Measurements from ENCODE around the gene CEP57L1.
A peak's percentile ranks its signal among the peaks of the same experiment; 100 is the strongest.
"Not testable (repeated sequence)": the region's sequence is repeated elsewhere in the genome, so short reads cannot be mapped to it uniquely, and the experiment has no call there.

Gene CEP57L1

DNA sequence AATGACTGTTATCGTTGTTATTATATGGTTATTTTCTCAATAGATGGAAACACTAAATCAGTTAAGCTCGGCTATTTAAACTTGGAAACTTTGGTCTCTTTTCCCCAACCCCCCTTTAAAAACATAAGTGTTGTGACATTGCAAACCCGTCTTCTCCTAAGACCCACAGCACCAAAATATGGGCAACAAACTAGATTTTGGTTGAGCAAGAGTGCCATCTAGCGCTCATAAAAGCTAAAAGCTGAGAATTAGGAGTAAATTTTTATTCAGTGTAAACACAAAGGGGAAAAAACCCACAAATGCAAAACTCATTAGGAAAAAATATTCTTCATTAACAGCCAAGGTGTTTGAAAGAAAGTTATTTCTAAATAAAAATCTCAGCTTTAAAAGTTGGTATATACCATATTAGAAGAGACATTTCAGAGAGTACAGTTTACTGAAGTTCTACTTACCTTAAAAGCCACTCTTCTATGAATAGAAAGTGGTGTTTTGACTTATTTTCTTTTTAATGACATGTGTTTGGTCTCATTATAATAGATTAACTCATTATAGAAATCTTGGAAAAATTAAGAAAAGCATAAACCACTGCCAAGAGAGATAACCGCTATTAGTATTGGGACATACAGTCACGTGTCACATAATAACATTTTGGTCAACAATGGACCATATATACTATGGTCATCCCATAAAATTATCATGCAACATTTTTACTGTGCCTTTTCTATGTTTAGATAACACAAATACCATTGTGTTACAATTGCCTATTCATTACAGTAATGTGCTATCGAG, 21.8 kb upstream of the CEP57L1 start:
- DNase-seq (ENCODE audit: low spot score) = peak; percentile 32

DNA sequence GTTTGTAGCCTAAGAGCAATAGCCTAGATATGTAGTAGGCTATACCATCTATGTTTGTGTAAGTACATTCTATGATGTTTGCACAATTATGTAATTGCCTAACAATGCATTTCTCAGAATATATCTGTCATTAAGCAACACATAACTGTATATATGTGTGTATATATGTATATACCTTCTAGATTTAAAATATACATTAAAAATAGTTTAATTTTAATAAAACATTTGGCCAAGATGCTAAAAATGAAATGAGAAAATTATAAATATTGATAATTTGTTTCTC, 21.2 kb upstream of the CEP57L1 start:
- DNase-seq (ENCODE audit: low spot score) = no peak

DNA sequence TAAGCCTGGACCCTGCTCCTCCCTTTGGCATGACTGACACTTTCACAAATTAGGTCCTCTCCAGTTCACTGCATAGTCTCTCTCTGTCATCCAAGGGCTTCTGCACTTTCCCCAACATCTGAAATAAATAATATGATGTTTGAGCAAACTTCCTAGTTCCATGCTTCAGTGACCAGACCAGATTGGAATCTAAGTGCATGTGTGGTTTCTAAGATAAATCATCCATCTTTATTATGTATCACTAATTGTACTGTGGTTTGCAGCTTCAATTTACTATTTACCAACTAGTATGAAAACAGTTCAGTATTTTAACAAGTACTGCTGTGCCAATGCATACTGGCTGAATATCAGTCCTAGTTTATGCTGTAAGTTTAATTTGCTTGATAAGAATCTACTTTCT, 19.4 kb upstream of the CEP57L1 start:
- no peak for DNase-seq (ENCODE audit: low spot score)

DNA sequence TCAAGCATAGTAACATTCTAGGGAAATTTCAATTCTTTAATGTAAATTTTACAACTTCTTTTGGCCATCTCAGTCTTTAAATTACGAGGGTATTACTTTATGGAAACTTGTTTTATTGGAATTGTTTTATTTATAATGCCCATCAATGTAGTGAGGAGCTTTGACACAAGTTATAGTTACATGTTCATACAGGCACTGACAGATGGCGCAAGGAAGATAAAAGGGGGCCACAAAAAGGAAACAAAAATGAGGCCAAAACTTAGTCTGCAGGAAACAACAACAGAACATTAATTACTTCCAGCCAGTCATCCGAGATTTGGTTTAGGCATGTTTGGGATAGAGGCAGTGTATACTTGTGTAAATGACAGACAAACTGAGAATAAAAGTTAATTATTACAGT, 18.9 kb upstream of the CEP57L1 start:
- DNase-seq (ENCODE audit: low spot score) = no peak

DNA sequence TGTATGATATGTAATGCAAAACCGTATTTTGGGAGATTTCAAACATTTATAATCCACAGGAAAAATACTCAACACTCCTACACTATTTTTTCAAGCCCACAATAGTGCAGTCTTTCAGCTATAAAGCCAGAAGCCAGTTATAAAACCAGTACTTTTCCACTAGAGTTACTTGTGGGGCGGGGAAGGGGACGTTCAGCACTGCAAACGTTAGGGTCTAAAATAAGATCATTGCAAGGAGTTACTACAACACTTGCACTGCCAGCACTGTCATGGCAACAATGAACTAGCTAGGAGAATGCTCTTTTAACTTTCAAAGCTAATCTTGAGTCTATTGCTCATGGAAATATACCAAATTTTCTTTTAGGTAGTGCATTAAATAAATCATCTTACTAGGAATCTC, 15.3 kb upstream of the CEP57L1 start:
- no peak for DNase-seq (ENCODE audit: low spot score)

DNA sequence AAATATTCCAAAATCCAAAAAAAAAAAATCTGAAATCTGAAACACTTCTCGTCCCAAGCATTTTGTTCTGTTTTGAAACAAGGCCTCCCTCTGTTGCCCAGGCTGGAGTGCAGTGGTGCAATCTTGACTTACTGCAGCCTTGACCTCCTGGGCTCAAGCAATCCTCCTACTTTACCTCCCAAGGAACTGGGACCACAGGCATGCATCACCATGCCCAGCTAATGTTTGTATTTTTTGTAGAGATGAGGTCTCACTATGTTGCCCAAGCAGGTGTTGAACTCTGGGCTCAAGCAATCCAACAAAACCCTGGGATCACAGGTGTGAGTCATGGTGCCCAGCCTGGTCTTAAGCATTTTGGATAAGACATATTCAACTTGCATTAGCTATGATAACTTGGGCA, 14.3 kb upstream of the CEP57L1 start:
- no peak for DNase-seq (ENCODE audit: low spot score)

DNA sequence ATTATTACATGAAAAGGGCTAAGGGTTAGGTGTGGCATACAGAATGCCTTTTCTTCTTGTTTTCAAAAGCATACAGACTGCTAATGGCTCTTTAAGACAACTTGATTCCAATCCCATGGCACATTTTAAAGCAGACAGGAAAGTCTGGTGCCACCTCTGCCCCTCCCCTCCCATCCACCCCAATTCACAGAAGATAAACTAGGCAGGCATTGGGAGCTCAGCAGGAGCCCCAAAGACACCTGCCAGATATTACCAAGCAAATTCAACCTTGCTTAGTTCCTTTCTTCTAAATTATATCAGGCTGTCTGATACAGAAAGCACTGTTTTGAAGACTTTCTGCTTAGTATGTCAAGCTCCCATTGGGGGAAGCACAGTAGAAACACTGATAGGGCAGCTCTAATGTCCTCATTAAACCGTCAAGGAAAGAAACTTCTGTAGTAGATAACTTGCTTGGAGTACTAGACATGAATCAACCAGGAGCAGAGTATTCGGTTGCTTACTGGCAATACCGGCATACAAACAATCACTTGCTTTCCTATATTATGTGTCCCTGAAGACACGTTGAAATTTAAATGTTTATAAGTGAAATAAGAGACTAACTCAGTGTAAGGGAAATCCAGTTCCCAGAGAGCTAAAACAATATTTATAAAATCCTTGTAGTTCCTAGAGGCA, 13.7 kb upstream of the CEP57L1 start:
- DNase-seq (ENCODE audit: low spot score) = no peak

DNA sequence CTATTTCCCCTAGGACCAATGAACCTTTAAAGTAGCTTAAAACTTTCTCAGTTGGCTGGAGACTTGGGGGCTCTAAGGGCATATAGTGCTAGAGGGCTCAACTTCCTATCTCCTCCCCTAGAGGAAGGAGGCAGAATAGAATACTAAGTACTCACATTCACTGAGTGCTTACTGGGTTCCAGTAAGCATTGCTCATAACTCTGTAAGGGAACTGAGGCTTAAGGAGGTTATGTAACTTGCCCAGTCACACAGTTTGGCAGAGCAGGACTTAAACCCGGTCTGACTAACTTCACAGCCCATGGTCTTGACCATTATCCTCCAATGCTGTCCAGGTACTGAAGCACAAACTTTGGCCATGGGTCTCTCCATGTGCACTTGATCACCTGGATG, 13.1 kb upstream of the CEP57L1 start:
- DNase-seq (ENCODE audit: low spot score) = no peak

DNA sequence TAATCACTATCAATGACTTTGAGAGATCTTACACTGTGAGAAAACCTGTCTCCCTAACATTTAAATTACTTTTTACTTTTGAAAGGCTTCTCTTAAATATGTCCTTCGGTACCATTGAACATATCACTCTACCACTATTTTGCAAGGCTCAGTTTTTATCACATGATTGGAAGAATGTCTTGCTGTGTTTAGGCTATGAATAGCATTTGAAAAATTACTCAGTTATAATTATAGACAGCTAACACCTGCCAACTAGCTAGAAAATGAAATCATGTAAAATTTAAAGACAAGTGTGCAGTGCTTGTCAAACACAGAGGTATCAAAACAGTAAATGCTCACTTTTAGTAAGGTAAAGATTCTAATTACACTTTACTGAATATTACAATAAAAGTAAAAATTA, 11.7 kb upstream of the CEP57L1 start:
- DNase-seq (ENCODE audit: low spot score) = no peak

DNA sequence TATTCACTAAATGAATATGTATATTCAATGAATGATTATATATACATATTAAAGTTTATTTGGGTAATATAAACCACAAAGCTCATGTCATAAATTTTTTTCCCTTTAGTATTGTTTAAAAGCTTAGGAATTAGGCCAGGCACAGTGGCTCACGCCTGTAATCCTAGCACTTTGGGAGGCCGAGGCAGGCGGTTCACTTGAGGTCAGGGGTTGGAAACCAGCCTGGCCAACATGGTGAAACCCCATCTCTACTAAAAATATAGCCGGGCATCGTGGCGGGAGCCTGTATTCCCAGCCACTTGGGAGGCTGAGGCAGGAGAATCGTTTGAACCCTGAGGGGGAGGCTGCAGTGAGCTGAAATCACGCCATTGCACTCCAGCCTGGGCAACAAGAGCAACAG, 11.2 kb upstream of the CEP57L1 start:
- not testable (repeated sequence) for DNase-seq (ENCODE audit: low spot score)

DNA sequence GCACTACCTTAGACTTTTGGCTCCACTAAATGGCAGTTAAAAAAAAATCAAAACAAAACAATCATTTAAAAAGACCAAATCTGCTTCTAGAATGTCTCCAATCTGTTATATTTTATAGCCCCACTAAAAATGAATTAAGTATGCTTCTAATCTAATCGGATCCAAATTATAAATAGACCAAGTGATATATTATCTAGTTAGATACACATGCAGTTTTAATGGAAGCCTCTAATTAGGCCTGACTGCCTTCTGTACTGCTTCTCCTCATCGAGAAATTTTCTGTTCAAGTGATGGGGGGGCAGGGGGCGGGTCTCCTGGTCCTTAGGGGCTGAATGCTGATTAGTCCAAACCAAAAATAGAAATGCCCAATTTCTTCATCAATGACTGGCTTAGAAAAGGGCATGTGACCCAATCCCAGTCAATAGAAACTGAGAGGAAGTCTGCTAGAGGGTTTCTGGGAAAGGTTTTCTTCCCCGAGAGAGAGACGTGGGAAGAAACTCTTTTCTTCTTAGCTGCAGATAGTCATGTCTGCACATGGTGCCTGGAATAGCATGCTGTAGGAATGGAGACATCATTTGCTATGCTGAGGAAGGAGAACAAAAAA, 7.5 kb upstream of the CEP57L1 start:
- DNase-seq (ENCODE audit: low spot score) = no peak

DNA sequence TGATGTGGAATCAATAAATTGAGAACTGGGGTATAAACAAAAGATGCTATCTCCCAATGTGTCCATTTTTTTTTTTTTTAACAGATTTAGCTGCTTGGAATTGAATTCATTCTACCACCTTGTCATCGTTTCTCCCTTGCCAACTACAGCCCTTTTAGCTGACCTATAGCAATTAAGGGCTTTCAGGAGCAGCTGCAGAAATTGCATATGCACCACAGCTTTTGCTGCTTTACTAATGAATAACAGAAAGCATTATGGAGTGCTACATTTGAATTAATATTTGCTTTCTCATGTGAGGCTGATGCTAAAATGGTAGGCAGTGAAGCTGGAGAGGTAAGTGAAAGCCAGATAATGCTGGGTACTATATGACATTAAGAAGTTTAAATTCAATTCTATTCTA, 6.3 kb upstream of the CEP57L1 start:
- DNase-seq (ENCODE audit: low spot score) = no peak

DNA sequence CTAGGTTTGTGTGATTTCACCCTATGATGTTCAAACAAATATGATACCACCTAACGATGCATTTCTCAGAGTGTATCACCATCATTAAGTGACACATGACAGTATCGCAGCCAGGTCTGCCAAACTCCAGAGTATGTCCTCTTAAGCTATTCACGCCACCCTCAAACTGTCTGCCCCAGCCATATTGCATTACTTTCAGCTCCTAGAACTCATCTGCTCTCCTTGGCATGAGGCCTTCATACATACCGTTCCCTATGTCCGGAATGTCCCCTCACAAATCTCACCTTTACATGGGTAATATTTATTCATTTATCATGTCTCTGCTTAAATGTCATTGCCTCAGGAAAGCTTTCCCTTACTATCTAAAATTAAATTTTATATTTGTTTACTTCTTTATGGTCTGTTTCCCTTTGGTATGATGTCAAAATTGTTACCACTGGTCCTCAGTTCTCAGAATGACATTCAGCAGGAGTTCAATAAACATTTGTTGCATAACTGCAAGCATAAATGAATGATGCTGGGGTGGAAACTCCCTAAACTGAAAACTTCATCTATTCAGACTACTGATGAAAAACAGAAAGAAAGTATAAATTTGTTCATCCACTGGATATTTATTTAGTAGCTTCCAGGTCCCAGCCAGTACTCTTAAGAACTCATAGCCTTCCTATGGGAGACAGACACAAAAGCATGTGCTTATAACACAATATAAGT, 3.8 kb upstream of the CEP57L1 start:
- DNase-seq (ENCODE audit: low spot score) = no peak

DNA sequence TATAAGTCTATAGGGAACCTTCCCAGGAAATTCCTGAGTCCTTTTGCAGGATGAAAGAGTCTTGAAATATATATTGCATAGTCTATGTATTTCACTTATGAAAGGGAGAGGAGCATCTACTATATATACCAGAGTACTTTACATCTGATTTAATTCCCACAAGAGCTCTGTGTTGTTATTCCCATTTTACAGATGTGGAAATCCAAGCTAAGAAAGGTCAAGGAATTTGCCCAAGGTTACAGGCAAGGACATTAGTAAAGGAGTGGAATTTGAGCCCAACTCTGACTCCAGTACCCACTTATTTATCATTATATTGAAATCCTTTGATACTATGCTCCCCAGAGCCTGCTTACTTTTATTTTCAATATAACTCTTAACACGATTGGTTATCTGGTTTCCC, 3.2 kb upstream of the CEP57L1 start:
- no peak for DNase-seq (ENCODE audit: low spot score)

DNA sequence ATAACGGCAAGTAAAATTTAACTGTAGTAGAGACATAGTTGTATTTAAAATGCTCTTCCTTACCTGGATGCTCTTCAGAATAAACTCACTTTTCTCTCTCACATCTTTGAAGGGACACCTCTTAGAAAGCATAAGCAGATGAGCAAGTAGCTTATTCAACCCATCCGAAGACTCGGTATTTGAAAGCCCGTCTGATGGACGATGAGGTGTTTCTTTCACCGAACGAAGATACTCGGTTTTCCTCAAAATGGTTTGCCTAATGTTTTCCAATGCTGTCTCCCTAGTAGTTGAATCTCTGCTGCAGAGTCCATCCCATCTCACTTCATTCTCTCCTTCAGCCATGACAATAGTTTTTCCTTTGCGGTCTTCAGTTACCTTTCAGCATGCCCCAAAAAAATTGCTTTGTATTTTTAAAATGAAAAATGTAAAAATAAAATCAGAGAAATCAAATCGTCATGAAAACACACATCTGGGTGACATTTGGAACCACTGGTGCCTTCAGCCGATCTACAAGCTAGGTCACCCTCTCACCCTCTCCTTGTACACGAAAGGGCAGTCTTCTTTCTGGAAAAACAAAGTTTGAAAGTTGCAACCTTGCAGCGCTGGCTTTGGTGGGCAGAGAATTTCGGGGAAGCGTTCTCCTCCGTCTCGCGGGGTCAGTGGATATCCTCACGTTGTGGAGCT, 1.4 kb upstream of the CEP57L1 start:
- DNase-seq (ENCODE audit: low spot score) = no peak

DNA sequence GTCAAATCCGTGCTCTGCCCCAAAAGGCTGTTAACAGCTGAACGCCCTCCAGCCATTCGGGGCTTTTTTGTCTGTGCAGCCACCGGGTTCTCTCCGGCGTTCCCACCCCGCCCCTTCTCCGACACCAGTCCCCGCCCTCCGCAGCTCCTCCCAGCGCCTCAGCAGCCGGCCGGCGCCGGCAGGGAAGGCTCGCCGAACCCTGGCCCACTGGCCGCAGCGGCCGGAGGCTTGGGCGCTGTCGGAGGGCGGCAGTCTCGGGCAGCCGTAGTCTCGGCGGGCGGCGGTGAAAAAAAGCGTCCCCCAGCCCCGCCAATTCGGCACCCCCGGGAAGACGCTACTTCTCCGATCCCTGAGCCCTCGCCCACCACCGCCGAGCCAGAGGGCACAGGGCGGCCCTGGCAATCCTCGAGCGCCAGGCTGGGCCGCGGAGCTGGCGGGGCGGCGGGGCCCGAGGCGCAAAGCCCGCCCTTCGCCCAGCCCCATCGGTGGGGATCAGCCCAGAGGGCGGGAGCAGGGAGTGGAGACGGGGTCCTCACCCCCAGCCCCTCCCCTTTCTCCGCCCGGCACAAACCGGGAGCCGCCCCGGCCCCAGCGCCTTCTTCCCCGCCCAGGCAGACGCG, 781 bp upstream of the CEP57L1 start, which contains the start of gene SESN1:
SESN1 (minus strand) TSS at position 431 of the 620 bp plus-strand sequence. CDS start 773 bp downstream, outside the sequence.
- peak; percentile 76 for DNase-seq (ENCODE audit: low spot score)

DNA sequence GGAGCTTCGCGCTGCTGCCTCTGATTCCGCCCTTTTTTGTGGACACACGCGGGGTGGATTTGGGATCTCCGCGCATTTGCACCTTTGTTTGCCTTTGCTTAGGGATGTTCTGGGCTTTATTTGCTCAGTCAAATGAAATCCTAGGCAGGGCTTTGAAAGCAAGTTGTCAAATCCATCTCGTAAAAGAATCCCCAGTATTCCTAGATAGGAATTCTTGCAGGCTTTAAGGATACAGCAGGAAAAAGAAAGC, 453 bp downstream of the CEP57L1 start:
- no peak for DNase-seq (ENCODE audit: low spot score)

DNA sequence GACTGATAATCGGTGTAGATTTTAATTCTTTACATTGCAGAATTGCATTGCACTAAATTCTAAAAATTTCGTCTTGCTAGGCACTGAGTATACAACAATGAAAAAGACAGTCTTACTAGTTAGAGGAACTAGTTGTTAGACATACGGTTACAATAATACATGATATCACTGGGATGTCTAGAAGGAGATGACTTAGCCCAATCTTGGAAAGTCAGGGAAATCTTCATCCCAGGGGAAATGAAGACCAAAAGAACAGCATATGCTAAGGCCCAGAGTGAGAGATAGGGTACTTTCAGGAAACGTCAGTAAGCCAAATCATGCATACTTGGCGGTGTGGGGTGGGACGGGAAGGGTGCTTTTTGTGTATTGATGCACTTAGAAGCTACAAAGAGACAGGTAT, 901 bp downstream of the CEP57L1 start:
- no peak for DNase-seq (ENCODE audit: low spot score)

DNA sequence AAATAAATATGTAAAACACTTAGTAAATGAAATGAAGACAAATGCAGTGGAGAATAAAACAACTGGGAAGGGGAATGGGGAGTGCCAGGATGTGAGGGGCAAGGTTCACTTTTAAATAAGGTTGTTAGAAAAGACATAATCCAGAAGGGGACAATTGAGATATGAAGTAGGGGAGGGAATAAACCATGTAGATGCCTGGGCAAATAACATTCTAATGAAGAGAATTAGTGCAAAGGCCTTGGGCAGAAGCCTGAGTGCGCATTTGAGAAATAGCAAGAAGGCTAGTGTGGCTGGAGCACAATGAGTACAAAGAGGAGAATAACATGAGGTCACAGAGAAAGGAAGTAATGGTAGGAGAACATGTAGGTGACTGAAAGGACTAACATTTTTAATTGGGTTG, 2.4 kb downstream of the CEP57L1 start:
- no peak for DNase-seq (ENCODE audit: low spot score)

DNA sequence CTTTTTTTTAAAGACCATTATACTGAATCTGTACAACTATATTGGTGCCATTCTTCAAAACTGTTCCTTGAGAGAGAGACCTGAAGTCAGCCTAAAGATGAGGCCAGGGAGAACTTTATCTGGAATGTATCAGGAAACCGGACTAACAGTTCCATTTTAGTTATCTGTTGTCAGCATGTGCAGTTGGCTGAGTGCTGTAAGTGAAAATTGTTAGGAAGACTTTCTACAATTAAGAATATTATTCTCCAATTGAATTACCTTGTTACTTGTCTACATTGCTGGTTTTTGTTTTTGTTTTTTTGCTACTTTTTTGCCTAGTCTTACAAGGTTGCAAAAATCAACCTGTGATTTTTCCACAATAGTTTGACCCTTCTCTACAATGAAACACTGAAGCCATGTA, 7.5 kb downstream of the CEP57L1 start:
- no peak for DNase-seq (ENCODE audit: low spot score)

DNA sequence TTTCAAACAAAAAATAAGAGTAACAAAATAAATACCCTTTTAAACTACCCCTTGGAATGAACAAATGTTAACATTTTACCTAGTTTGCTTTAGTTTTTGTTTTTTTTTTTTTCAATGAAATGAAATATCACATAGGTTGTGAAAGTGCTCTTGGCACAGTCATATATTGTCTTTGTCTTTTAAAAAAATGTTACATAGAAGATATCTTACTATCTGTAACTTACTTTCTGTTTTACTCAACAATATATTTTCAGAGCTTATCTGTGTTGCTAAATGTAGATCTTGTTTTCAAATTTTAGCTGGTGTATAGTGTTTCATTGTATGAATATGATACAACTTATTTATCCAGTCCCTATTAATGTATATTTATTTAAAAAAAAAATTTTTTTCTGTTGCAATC, 8.6 kb downstream of the CEP57L1 start:
- no peak for DNase-seq (ENCODE audit: low spot score)

DNA sequence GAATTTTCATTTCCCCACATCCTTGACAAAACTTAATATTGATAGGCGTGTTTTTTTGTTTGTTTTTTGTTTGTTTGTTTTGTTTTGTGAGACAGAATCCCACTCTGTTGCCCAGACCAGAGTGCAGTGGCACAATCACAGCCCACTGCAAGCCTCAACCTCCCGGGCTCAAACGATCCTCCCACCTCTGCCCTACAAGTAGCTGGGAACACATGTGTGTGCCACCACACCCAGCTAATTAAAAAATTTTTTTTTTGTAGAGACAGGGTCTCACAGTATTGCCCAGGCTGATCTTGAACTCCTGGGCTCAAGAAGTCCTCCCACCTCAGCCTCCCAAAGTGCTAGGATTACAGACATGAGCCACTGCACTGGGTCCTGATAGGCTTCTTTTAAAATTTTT, 9.2 kb downstream of the CEP57L1 start:
- DNase-seq (ENCODE audit: low spot score) = no peak

All from COLO829 (cell line).